GM12878 (cell line): ENCODE results near the gene GAS6.

Source experiments
- BHLHE40 ChIP-seq, 2 experiments: fragments of 450-650 bp in 1 of 2; IDR thresholded peaks; 2 replicates each; pipeline ENCODE4 v1.6.1; 2011 to 2017; ENCODE audit warnings: low read depth in 2 of 2, borderline replicate concordance in 1 of 2, improper control_type of control experiment in 1 of 2, low read length in 1 of 2, mild to moderate bottlenecking in 1 of 2
- CEBPB ChIP-seq, 2 experiments: fragments of 150-350 bp in 1 of 2; IDR thresholded peaks; 2 replicates each; pipeline ENCODE4 v1.6.1; 2012 to 2014; ENCODE audit warnings: low read depth in 2 of 2, low read length in 2 of 2, borderline replicate concordance in 1 of 2, inconsistent platforms in 1 of 2
- EGR1 ChIP-seq, 2 experiments: IDR thresholded peaks; 1 replicate in 1 of 2; 2 replicates in 1 of 2; pipeline ENCODE4 v1.6.1; 2011 to 2012; ENCODE audit warnings: low read depth in 2 of 2, low read length in 2 of 2, borderline replicate concordance in 1 of 2, mild to moderate bottlenecking in 1 of 2, moderate library complexity in 1 of 2
- GABPA ChIP-seq: IDR thresholded peaks from 2 replicates; pipeline ENCODE4 v1.6.1; 2014; ENCODE audit warnings: antibody characterized with exemption, low read depth, mild to moderate bottlenecking, inconsistent platforms
- KDM1A ChIP-seq: fragments of 200-600 bp; sonication (generic); IDR thresholded peaks from 2 replicates; pipeline ENCODE4 v1.6.1; 2016; ENCODE audit warnings: borderline replicate concordance
- NFXL1 ChIP-seq: fragments of 450-650 bp; IDR thresholded peaks from 2 replicates; pipeline ENCODE4 v1.6.1; 2017; ENCODE audit warnings: antibody characterized with exemption, mild to moderate bottlenecking, borderline replicate concordance
- NR2C2 ChIP-seq: IDR thresholded peaks from 2 replicates; pipeline ENCODE4 v1.6.1; 2011; ENCODE audit warnings: borderline replicate concordance, low read depth; ENCODE audit not compliant: control insufficient read depth, insufficient read length
- NRF1 ChIP-seq: conservative IDR thresholded peaks from 2 replicates; pipeline ENCODE4 v1.6.1; 2011; ENCODE audit warnings: mild to moderate bottlenecking, low read depth, low read length, improper control_type of control experiment
- POLR2AphosphoS5 ChIP-seq: IDR thresholded peaks from 2 replicates; pipeline ENCODE4 v1.6.1; 2011; ENCODE audit warnings: mild to moderate bottlenecking, low read length, inconsistent platforms
- ZZZ3 ChIP-seq: IDR thresholded peaks from 2 replicates; pipeline ENCODE4 v1.6.1; 2011; ENCODE audit warnings: low read depth; ENCODE audit not compliant: control insufficient read depth, insufficient read length
- TF ChIP-seq, protein P1 (sequence below), 3 experiments: IDR thresholded peaks in 2 of 3; conservative IDR thresholded peaks in 1 of 3; 2 replicates each; pipeline ENCODE4 v1.5.1; 2011; ENCODE audit warnings: low read depth in 3 of 3, low read length in 3 of 3, mild to moderate bottlenecking in 3 of 3, control low read depth in 2 of 3, moderate library complexity in 2 of 3, inconsistent platforms in 1 of 3, mixed read lengths in 1 of 3; ENCODE audit not compliant: control insufficient read depth in 2 of 3, insufficient read depth in 1 of 3; ENCODE audit errors: extremely low read depth in 1 of 3
- TF ChIP-seq, protein P2 (sequence below): fragments of 450-650 bp; IDR thresholded peaks from 2 replicates; pipeline ENCODE4 v1.6.1; 2017; ENCODE audit warnings: mild to moderate bottlenecking, low read depth, inconsistent platforms; ENCODE audit not compliant: poor library complexity, severe bottlenecking
- TF ChIP-seq, protein P3 (sequence below): IDR thresholded peaks from 2 replicates; pipeline ENCODE4 v1.6.1; 2012; ENCODE audit warnings: mild to moderate bottlenecking, low read depth, low read length

DNA sequence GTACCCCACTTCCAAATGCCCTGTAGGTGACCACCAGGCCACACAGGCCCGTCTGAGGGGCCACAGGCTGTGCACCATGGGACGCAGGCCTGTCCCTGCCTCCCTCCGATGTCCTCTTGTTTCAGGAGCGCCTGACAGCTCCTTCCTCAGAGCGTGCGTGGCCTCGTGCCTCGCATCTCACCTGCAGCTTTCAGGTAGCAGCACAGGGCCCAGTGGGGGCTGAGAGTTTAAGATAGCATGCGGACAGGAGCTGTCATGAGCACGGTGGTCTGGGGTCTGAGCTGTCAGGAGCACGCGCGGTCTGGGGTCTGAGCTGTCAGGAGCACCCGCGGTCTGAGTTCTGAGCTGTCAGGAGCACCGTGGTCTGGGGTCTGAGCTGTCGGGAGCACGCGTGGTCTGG is 40.1 kb downstream of the GAS6 start:
- no peak for TF ChIP-seq KDM1A
- no peak for TF ChIP-seq NRF1
- TF ChIP-seq, protein P1, sequence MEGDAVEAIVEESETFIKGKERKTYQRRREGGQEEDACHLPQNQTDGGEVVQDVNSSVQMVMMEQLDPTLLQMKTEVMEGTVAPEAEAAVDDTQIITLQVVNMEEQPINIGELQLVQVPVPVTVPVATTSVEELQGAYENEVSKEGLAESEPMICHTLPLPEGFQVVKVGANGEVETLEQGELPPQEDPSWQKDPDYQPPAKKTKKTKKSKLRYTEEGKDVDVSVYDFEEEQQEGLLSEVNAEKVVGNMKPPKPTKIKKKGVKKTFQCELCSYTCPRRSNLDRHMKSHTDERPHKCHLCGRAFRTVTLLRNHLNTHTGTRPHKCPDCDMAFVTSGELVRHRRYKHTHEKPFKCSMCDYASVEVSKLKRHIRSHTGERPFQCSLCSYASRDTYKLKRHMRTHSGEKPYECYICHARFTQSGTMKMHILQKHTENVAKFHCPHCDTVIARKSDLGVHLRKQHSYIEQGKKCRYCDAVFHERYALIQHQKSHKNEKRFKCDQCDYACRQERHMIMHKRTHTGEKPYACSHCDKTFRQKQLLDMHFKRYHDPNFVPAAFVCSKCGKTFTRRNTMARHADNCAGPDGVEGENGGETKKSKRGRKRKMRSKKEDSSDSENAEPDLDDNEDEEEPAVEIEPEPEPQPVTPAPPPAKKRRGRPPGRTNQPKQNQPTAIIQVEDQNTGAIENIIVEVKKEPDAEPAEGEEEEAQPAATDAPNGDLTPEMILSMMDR (IDR thresholded peaks at IDR 0.05 in 2 of 3, conservative IDR thresholded peaks at IDR 0.05 in 1 of 3; ENCODE audit: control insufficient read depth in 2 of 3, extremely low read depth in 1 of 3, insufficient read depth in 1 of 3, low read depth in 3 of 3, low read length in 3 of 3) = no peak
- TF ChIP-seq, protein P2, sequence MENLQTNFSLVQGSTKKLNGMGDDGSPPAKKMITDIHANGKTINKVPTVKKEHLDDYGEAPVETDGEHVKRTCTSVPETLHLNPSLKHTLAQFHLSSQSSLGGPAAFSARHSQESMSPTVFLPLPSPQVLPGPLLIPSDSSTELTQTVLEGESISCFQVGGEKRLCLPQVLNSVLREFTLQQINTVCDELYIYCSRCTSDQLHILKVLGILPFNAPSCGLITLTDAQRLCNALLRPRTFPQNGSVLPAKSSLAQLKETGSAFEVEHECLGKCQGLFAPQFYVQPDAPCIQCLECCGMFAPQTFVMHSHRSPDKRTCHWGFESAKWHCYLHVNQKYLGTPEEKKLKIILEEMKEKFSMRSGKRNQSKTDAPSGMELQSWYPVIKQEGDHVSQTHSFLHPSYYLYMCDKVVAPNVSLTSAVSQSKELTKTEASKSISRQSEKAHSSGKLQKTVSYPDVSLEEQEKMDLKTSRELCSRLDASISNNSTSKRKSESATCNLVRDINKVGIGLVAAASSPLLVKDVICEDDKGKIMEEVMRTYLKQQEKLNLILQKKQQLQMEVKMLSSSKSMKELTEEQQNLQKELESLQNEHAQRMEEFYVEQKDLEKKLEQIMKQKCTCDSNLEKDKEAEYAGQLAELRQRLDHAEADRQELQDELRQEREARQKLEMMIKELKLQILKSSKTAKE = no peak
- no peak for TF ChIP-seq GABPA
- no peak for TF ChIP-seq EGR1 (IDR thresholded peaks at IDR 0.05; ENCODE audit: borderline replicate concordance in 1 of 2, low read depth in 2 of 2, low read length in 2 of 2)
- TF ChIP-seq, protein P3, sequence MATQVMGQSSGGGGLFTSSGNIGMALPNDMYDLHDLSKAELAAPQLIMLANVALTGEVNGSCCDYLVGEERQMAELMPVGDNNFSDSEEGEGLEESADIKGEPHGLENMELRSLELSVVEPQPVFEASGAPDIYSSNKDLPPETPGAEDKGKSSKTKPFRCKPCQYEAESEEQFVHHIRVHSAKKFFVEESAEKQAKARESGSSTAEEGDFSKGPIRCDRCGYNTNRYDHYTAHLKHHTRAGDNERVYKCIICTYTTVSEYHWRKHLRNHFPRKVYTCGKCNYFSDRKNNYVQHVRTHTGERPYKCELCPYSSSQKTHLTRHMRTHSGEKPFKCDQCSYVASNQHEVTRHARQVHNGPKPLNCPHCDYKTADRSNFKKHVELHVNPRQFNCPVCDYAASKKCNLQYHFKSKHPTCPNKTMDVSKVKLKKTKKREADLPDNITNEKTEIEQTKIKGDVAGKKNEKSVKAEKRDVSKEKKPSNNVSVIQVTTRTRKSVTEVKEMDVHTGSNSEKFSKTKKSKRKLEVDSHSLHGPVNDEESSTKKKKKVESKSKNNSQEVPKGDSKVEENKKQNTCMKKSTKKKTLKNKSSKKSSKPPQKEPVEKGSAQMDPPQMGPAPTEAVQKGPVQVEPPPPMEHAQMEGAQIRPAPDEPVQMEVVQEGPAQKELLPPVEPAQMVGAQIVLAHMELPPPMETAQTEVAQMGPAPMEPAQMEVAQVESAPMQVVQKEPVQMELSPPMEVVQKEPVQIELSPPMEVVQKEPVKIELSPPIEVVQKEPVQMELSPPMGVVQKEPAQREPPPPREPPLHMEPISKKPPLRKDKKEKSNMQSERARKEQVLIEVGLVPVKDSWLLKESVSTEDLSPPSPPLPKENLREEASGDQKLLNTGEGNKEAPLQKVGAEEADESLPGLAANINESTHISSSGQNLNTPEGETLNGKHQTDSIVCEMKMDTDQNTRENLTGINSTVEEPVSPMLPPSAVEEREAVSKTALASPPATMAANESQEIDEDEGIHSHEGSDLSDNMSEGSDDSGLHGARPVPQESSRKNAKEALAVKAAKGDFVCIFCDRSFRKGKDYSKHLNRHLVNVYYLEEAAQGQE = no peak
- TF ChIP-seq NR2C2 = no peak
- no peak for TF ChIP-seq CEBPB (IDR thresholded peaks at IDR 0.05; ENCODE audit: borderline replicate concordance in 1 of 2, low read depth in 2 of 2, low read length in 2 of 2)
- TF ChIP-seq NFXL1 = no peak
- TF ChIP-seq POLR2AphosphoS5 = no peak
- TF ChIP-seq ZZZ3 = no peak
- TF ChIP-seq BHLHE40 (IDR thresholded peaks at IDR 0.05; ENCODE audit: borderline replicate concordance in 1 of 2, low read depth in 2 of 2, low read length in 1 of 2) = no peak
